Spleen (tissue), 11 donors: ENCODE measurements around the gene MAP3K2. TPM values are rescaled to one million over a fixed set of nuclear protein-coding genes. Genes with fewer than 3 reads are reported as not detected.

Source experiments
- DNase-seq: peaks from one replicate; pipeline ENCODE4 v3.0.0-alpha.2; 2020
- H3K27ac ChIP-seq, 8 donors: fragments of 200-600 bp; sonication (generic) in 7 of 8; 1 replicate in 4 of 8; 2 replicates in 4 of 8; pipeline versions ENCODE4 v1.5.0 to v1.8.0; 2016 to 2021; ENCODE audit warnings: inconsistent platforms in 4 of 8, mild to moderate bottlenecking in 4 of 8, moderate library complexity in 1 of 8
- H3K27me3 ChIP-seq, 7 donors: fragments of 200-600 bp; sonication (generic) in 6 of 7; replicated peaks in 1 of 7; 1 replicate in 4 of 7; 2 replicates in 3 of 7; pipeline versions ENCODE4 v1.5.0 to v1.8.0; 2016 to 2021; ENCODE audit warnings: inconsistent platforms in 3 of 7, mild to moderate bottlenecking in 1 of 7
- H3K36me3 ChIP-seq, 6 donors: fragments of 200-600 bp; sonication (generic) in 5 of 6; 1 replicate in 4 of 6; 2 replicates in 2 of 6; pipeline versions ENCODE4 v1.5.0 to v1.8.0; 2016 to 2021; ENCODE audit warnings: inconsistent platforms in 2 of 6
- H3K4me1 ChIP-seq, 6 donors: fragments of 200-600 bp; sonication (generic) in 5 of 6; 1 replicate in 3 of 6; 2 replicates in 3 of 6; pipeline versions ENCODE4 v1.5.0 to v1.8.0; 2016 to 2021; ENCODE audit warnings: inconsistent platforms in 3 of 6
- H3K4me3 ChIP-seq, 8 donors: fragments of 200-600 bp; sonication (generic) in 7 of 8; 1 replicate in 4 of 8; 2 replicates in 4 of 8; pipeline versions ENCODE4 v1.5.0 to v1.8.0; 2016 to 2021; ENCODE audit warnings: inconsistent platforms in 4 of 8, mild to moderate bottlenecking in 4 of 8, moderate library complexity in 2 of 8
- H3K9me3 ChIP-seq, 8 donors: fragments of 200-600 bp; sonication (generic) in 7 of 8; 1 replicate in 4 of 8; 2 replicates in 4 of 8; pipeline versions ENCODE4 v1.5.0 to v1.8.0; 2016 to 2021; ENCODE audit warnings: inconsistent platforms in 4 of 8
- POLR2A ChIP-seq, 3 donors: fragments of 450-650 bp; IDR thresholded peaks; one replicate each; pipeline ENCODE4 v1.5.1; 2017; ENCODE audit warnings: antibody characterized with exemption in 3 of 3, mild to moderate bottlenecking in 1 of 3
- POLR2AphosphoS5 ChIP-seq, 3 donors: sonication (generic); formaldehyde crosslinking; IDR thresholded peaks; one replicate each; pipeline ENCODE4 v1.5.1; 2017; ENCODE audit warnings: antibody characterized with exemption in 3 of 3
- WGBS, 5 donors: extraction: QIAGEN DNeasy Blood & Tissue Kit in 3 of 5; methylation state at CpG; one replicate each; pipeline versions ENCODE4 v1.1.5 to v1.1.7; 2013 to 2018; 5-methylcytosine and 5-hydroxymethylcytosine counted together
- intact Hi-C: fragments of 100-400 bp; cut with DNase I; formaldehyde crosslinking; loops from one replicate; pipeline ENCODE4 v1.15.0; 2023; ENCODE audit warnings: low total_unique reads
- polyA plus RNA-seq, 3 donors: library from polyadenylated mRNA; stranded (reverse); fragments of 200-250 nt; gene quantifications; one replicate each; pipeline ENCODE4 v1.2.1, GENCODE V29; 2013
- total RNA-seq, 7 donors: library from RNA; depleted of rRNA in 3 of 7; stranded (reverse); fragments of >200 nt in 3 of 7; fragmentation: NEBNext Ultra II Directional in 4 of 7; extraction: Animal tissue kit (Norgen Biotek cat#: 25700) in 4 of 7; gene quantifications; one replicate each; pipeline versions ENCODE4 v1.1.0 to v1.2.1, GENCODE V29; 2016 to 2021
- TF ChIP-seq, protein P1 (sequence below), 11 experiments: fragments of 200-600 bp in 7 of 11; fragments of 450-650 bp in 4 of 11; sonication (generic) in 4 of 11; IDR thresholded peaks in 8 of 11; conservative IDR thresholded peaks in 3 of 11; 1 replicate in 7 of 11; 2 replicates in 4 of 11; pipeline versions ENCODE4 v1.4.0 to v1.8.0; 2016 to 2021; ENCODE audit warnings: antibody characterized with exemption in 11 of 11, inconsistent platforms in 4 of 11, mild to moderate bottlenecking in 1 of 11
- donor health status: healthy with polysubstance abuse.
- donor health status: DM: no; HTN: no; CAD: no; lungs with moderate emphysema.
- donor health status: DM: no; HTN: no; CAD: no.
- donor health status: Bipolar disorder and iron deficiency.
- donor health status: healthy.
- donor health status: DM: no; HTN: no; CAD: no.
- donor health status: DM: yes; HTN: yes; CAD: no.

MAP3K2 gene
- total and polyA plus RNA-seq, 10 donors, result 6.5 to 83.9 (median 63.0) TPM

DNA sequence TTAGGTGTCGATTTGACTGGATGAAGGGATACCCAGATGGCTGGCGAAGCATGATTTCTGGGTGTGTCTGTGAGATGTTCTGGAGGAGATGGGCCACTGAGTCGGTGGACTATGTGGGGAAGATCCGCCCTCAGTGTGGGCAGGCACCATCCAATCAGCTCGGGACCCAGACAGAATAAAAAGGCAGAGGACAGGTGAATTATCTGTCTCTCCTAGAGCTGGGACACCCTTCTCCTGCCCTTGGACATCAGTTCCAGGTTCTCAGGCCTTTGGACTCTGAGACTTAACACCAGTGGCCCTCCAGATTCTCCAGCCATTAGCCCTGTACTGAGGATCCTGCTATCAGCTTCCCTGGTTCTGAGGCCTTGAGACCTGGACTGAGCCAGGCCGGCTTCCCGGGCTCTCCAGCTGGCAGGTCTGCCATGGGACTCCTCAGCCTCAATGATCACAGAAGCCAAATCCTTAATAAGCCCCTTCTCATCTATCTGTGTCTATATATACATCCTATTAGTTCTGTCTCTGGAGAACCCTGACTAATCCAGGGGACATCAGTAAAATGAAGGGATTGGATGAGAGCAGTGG, 42.2 kb upstream of the MAP3K2 start:
- H3K4me1 ChIP-seq, result no peaks in the 10 kb centered on the region
- peaks cover 0 to 5% (median 0%) of the 10 kb centered on the region in 6 donors for H3K36me3 ChIP-seq
- H3K4me3 ChIP-seq, result no peak overlapping the region
- H3K27me3 ChIP-seq, result peaks cover 0 to 1% (median 0%) of the 10 kb centered on the region in 7 donors
- H3K27ac ChIP-seq, result no peak overlapping the region
- WGBS, 5 donors, result 83 to 93% (median 88%) methylated on average over 7 of the region's 7 CpGs
- DNase-seq, result no peak
- intact Hi-C loops, result no loop called here
- H3K9me3 ChIP-seq, result no peaks in the 10 kb centered on the region
- TF ChIP-seq POLR2A (IDR thresholded peaks at IDR 0.05) (no peak), POLR2AphosphoS5 (IDR thresholded peaks at IDR 0.05) (no peak)
- TF ChIP-seq, protein P1, sequence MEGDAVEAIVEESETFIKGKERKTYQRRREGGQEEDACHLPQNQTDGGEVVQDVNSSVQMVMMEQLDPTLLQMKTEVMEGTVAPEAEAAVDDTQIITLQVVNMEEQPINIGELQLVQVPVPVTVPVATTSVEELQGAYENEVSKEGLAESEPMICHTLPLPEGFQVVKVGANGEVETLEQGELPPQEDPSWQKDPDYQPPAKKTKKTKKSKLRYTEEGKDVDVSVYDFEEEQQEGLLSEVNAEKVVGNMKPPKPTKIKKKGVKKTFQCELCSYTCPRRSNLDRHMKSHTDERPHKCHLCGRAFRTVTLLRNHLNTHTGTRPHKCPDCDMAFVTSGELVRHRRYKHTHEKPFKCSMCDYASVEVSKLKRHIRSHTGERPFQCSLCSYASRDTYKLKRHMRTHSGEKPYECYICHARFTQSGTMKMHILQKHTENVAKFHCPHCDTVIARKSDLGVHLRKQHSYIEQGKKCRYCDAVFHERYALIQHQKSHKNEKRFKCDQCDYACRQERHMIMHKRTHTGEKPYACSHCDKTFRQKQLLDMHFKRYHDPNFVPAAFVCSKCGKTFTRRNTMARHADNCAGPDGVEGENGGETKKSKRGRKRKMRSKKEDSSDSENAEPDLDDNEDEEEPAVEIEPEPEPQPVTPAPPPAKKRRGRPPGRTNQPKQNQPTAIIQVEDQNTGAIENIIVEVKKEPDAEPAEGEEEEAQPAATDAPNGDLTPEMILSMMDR (IDR thresholded peaks at IDR 0.05 in 8 of 11, conservative IDR thresholded peaks at IDR 0.05 in 3 of 11), result no peak

DNA sequence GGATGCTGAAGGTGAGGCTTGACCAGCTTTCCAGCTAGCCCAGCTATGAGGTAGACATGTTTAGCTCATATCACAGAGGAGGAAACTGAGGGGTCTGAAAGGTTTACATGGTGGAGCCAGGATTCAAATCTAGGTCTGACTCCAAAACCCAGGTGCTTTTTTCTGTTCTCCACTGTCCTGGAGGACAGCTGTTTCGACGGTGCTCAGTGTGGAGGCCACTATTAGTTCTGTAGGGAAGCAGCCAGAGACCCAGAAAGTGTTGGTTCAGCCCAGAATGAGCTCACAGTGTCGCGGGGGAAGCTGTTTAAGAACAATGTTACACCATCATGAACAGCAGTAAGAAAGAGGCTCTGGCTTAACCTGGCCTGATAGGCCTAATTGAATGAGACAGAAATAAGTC, 41.5 kb upstream of the MAP3K2 start:
- intact Hi-C loops, result no loop called here
- peaks cover 0 to 3% (median 0%) of the 10 kb centered on the region in 6 donors for H3K4me1 ChIP-seq
- H3K9me3 ChIP-seq, result no peaks in the 10 kb centered on the region
- no peak for DNase-seq
- TF ChIP-seq POLR2AphosphoS5 (IDR thresholded peaks at IDR 0.05), result no peak
- TF ChIP-seq, protein P1 (IDR thresholded peaks at IDR 0.05 in 8 of 11, conservative IDR thresholded peaks at IDR 0.05 in 3 of 11), result no peak
- TF ChIP-seq POLR2A (IDR thresholded peaks at IDR 0.05), result no peak
- WGBS, 5 donors, result 91 to 94% (median 92%) methylated on average over 4 of the region's 4 CpGs
- no peak overlapping the region for H3K27ac ChIP-seq
- H3K4me3 ChIP-seq, result no peak overlapping the region
- peaks cover 0 to 5% (median 0%) of the 10 kb centered on the region in 6 donors for H3K36me3 ChIP-seq
- H3K27me3 ChIP-seq, result peaks cover 0 to 8% (median 0%) of the 10 kb centered on the region in 7 donors

DNA sequence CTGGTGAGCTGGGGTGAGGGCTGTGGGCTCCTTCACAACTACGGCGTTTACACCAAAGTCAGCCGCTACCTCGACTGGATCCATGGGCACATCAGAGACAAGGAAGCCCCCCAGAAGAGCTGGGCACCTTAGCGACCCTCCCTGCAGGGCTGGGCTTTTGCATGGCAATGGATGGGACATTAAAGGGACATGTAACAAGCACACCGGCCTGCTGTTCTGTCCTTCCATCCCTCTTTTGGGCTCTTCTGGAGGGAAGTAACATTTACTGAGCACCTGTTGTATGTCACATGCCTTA, 41.0 kb upstream of the MAP3K2 start:
- Histone ChIP-seq H3K36me3 (peaks cover 0 to 5% (median 0%) of the 10 kb centered on the region in 6 donors), H3K4me3 (no peak overlapping the region), H3K9me3 (no peaks in the 10 kb centered on the region), H3K27me3 (peaks cover 0 to 12% (median 4%) of the 10 kb centered on the region in 7 donors), H3K27ac (no peak overlapping the region), H3K4me1 (peaks cover under 1 to 6% (median 2%) of the 10 kb centered on the region in 6 donors)
- 89 to 98% (median 93%) methylated on average over 4 to 6 of the region's 6 CpGs for WGBS, 5 donors
- DNase-seq, result no peak
- intact Hi-C loops, result no loop called here
- TF ChIP-seq, protein P1 (IDR thresholded peaks at IDR 0.05 in 8 of 11, conservative IDR thresholded peaks at IDR 0.05 in 3 of 11), result no peak
- TF ChIP-seq POLR2AphosphoS5 (IDR thresholded peaks at IDR 0.05) (no peak), POLR2A (IDR thresholded peaks at IDR 0.05) (no peak)

DNA sequence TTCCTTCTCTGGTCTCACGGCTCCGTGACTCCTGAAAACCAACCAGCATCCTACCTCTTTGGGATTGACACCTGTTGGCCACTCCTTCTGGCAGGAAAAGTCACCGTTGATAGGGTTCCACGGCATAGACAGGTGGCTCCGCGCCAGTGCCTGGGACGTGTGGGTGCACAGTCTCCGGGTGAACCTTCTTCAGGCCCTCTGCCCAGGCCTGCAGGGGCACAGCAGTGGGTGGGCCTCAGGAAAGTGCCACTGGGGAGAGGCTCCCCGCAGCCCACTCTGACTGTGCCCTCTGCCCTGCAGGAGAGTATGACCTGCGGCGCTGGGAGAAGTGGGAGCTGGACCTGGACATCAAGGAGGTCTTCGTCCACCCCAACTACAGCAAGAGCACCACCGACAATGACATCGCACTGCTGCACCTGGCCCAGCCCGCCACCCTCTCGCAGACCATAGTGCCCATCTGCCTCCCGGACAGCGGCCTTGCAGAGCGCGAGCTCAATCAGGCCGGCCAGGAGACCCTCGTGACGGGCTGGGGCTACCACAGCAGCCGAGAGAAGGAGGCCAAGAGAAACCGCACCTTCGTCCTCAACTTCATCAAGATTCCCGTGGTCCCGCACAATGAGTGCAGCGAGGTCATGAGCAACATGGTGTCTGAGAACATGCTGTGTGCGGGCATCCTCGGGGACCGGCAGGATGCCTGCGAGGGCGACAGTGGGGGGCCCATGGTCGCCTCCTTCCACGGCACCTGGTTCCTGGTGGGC, 40.5 kb upstream of the MAP3K2 start:
- H3K27me3 ChIP-seq, result peaks cover 0 to 17% (median 9%) of the 10 kb centered on the region in 7 donors
- H3K4me3 ChIP-seq, result no peak overlapping the region
- H3K27ac ChIP-seq, result no peak overlapping the region
- TF ChIP-seq POLR2AphosphoS5 (IDR thresholded peaks at IDR 0.05), result no peak
- no peak for TF ChIP-seq POLR2A (IDR thresholded peaks at IDR 0.05)
- TF ChIP-seq, protein P1 (IDR thresholded peaks at IDR 0.05 in 8 of 11, conservative IDR thresholded peaks at IDR 0.05 in 3 of 11), result no peak
- peaks cover 0 to 5% (median 0%) of the 10 kb centered on the region in 6 donors for H3K36me3 ChIP-seq
- DNase-seq, result no peak
- 90 to 98% (median 96%) methylated on average over 18 to 36 of the region's 36 CpGs for WGBS, 5 donors
- H3K9me3 ChIP-seq, result no peaks in the 10 kb centered on the region
- intact Hi-C loops, result no loop called here
- peaks cover 5 to 11% (median 8%) of the 10 kb centered on the region in 6 donors for H3K4me1 ChIP-seq
